ENCODE results near the gene PPCS. TPM values are rescaled to one million over a fixed set of nuclear protein-coding genes. Genes with fewer than 3 reads are reported as not detected.

Gene PPCS
- total RNA-seq, 1 donor from 2014 or later, result 19.8 TPM

GRCh38 chr1:42424201-42424600 is 32.1 kb upstream of the PPCS start:
- H3K4me3 ChIP-seq (ENCODE audit: low read length in 3 of 3), result no peak overlapping the region
- H3K36me3 ChIP-seq (ENCODE audit: control insufficient read depth in 3 of 3, insufficient read depth in 3 of 3, low read length in 3 of 3), result no peaks in the 10 kb centered on the region
- H3K9ac ChIP-seq (ENCODE audit: low read depth in 1 of 3, low read length in 3 of 3), result no peak overlapping the region
- peaks cover 0 to 3% (median 0%) of the 10 kb centered on the region in 3 donors for H3K27me3 ChIP-seq (ENCODE audit: control insufficient read depth in 3 of 3, insufficient read depth in 3 of 3, low read length in 3 of 3)
- no peaks in the 10 kb centered on the region for H3K9me3 ChIP-seq (ENCODE audit: control insufficient read depth in 3 of 3, low read length in 3 of 3)
- H3K27ac ChIP-seq (ENCODE audit: low read depth, low read length), result no peak overlapping the region
- peaks cover 7 to 25% (median 13%) of the 10 kb centered on the region in 3 donors for H3K4me1 ChIP-seq (ENCODE audit: control insufficient read depth in 3 of 3, insufficient read depth in 3 of 3, low read length in 3 of 3)

DNA sequence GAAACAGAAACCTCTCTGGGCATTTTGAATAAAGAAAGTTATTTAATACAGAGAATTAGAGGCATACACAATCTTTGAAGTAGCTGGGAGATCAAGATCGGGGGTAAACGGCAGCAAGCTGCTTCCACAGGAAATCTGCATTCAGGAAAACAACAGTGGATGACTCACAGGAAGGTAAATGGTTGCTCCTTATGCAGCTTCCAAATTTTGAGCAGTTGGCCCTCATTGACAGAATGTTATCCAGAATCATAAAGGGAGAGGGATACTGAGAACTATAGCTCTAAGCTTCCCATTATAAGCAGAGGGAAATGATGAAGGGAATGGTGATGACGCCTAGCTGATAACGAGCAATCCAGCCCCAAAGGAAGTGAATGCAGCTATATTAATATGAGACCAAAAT is 29.1 kb upstream of the PPCS start:
- H3K27me3 ChIP-seq (ENCODE audit: control insufficient read depth in 3 of 3, insufficient read depth in 3 of 3, low read length in 3 of 3), result no peaks in the 10 kb centered on the region
- H3K9ac ChIP-seq (ENCODE audit: low read depth in 1 of 3, low read length in 3 of 3), result no peak overlapping the region
- H3K27ac ChIP-seq (ENCODE audit: low read depth, low read length), result no peak overlapping the region
- H3K9me3 ChIP-seq (ENCODE audit: control insufficient read depth in 3 of 3, low read length in 3 of 3), result no peaks in the 10 kb centered on the region
- H3K4me1 ChIP-seq (ENCODE audit: control insufficient read depth in 3 of 3, insufficient read depth in 3 of 3, low read length in 3 of 3), result no peaks in the 10 kb centered on the region
- H3K4me3 ChIP-seq (ENCODE audit: low read length in 3 of 3), result no peak overlapping the region
- H3K36me3 ChIP-seq (ENCODE audit: control insufficient read depth in 3 of 3, insufficient read depth in 3 of 3, low read length in 3 of 3), result no peaks in the 10 kb centered on the region

- Histone ChIP-seq H3K9me3 (ENCODE audit: control insufficient read depth in 3 of 3, low read length in 3 of 3) (no peaks in the 10 kb centered on the region), H3K36me3 (ENCODE audit: control insufficient read depth in 3 of 3, insufficient read depth in 3 of 3, low read length in 3 of 3) (no peaks in the 10 kb centered on the region), H3K4me3 (ENCODE audit: low read length in 3 of 3) (no peak overlapping the region), H3K27ac (ENCODE audit: low read depth, low read length) (no peak overlapping the region), H3K9ac (ENCODE audit: low read depth in 1 of 3, low read length in 3 of 3) (no peak overlapping the region), H3K4me1 (ENCODE audit: control insufficient read depth in 3 of 3, insufficient read depth in 3 of 3, low read length in 3 of 3) (no peaks in the 10 kb centered on the region), H3K27me3 (ENCODE audit: control insufficient read depth in 3 of 3, insufficient read depth in 3 of 3, low read length in 3 of 3) (no peaks in the 10 kb centered on the region)
These were observed 26.7 kb upstream of the PPCS start for GRCh38 chr1:42429603-42430002.

DNA sequence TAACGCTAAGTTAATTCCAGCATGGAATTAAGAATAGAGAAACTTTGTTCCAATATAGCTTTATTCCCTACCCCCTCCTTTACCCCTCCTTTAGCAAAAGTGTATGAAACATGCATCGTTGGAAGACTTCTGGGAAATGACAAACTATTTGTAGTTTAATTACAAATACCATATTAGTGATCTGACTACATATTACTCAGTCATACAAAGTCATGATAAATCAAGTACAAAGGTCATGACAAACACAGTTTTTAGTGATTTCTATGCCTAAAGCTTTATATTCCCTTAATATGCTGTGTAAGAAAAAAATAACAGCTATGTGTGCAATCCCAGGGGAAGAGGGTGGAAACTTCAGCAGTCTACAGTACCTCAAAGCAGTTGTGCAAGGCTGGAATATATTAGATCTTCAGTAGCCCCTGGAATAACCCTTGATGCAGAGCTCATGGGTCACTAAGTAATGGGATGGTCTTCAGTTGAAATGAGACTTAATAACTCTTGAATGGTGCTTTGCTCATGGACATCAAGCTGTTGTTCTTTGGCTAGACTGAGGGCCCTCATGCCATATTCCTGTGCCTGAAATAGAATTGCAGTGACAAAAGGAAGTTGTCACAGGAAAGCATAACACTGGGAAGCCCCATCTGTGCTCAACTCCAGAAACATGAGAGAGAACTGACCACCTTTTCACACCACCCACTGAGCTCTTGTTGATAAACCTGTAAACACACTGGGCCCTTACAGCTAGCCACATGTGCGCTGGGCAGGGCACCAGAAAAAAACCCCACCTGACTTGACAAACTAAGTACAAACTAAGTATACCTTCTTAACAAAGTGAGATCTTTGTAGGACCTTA is 25.8 kb upstream of the PPCS start:
- Histone ChIP-seq H3K9ac (ENCODE audit: low read depth in 1 of 3, low read length in 3 of 3) (no peak overlapping the region), H3K4me3 (ENCODE audit: low read length in 3 of 3) (no peak overlapping the region), H3K27me3 (ENCODE audit: control insufficient read depth in 3 of 3, insufficient read depth in 3 of 3, low read length in 3 of 3) (no peaks in the 10 kb centered on the region), H3K36me3 (ENCODE audit: control insufficient read depth in 3 of 3, insufficient read depth in 3 of 3, low read length in 3 of 3) (peaks cover 0 to 7% (median 2%) of the 10 kb centered on the region in 3 donors), H3K9me3 (ENCODE audit: control insufficient read depth in 3 of 3, low read length in 3 of 3) (no peaks in the 10 kb centered on the region), H3K4me1 (ENCODE audit: control insufficient read depth in 3 of 3, insufficient read depth in 3 of 3, low read length in 3 of 3) (no peaks in the 10 kb centered on the region), H3K27ac (ENCODE audit: low read depth, low read length) (no peak overlapping the region)

DNA sequence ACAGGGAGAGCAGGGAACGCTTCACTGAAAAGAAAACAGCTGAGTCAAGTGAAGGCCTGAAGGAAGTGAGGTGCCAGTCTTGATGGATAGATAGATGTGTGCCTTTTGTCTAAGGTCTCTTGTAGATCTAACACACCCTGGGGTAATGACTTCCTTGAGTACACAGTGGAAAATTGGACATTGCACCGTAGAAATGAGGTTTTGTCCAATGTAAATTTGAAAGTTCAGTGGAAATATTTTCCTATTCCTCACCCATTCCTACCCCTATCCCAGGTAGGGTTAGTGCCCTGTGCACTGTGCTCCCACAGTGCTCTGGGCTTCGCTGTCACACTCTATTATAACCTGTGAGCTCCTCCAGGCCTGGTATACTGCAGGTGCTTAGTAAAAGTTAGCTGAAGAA is 24.8 kb upstream of the PPCS start:
- H3K4me1 ChIP-seq (ENCODE audit: control insufficient read depth in 3 of 3, insufficient read depth in 3 of 3, low read length in 3 of 3), result no peaks in the 10 kb centered on the region
- H3K9me3 ChIP-seq (ENCODE audit: control insufficient read depth in 3 of 3, low read length in 3 of 3), result no peaks in the 10 kb centered on the region
- H3K9ac ChIP-seq (ENCODE audit: low read depth in 1 of 3, low read length in 3 of 3), result no peak overlapping the region
- H3K36me3 ChIP-seq (ENCODE audit: control insufficient read depth in 3 of 3, insufficient read depth in 3 of 3, low read length in 3 of 3), result peaks cover 0 to 8% (median 2%) of the 10 kb centered on the region in 3 donors
- no peak overlapping the region for H3K4me3 ChIP-seq (ENCODE audit: low read length in 3 of 3)
- H3K27ac ChIP-seq (ENCODE audit: low read depth, low read length), result no peak overlapping the region
- H3K27me3 ChIP-seq (ENCODE audit: control insufficient read depth in 3 of 3, insufficient read depth in 3 of 3, low read length in 3 of 3), result no peaks in the 10 kb centered on the region

GRCh38 chr1:42432714-42433113 is 23.6 kb upstream of the PPCS start:
- H3K4me1 ChIP-seq (ENCODE audit: control insufficient read depth in 3 of 3, insufficient read depth in 3 of 3, low read length in 3 of 3), result no peaks in the 10 kb centered on the region
- H3K9ac ChIP-seq (ENCODE audit: low read depth in 1 of 3, low read length in 3 of 3), result no peak overlapping the region
- H3K27me3 ChIP-seq (ENCODE audit: control insufficient read depth in 3 of 3, insufficient read depth in 3 of 3, low read length in 3 of 3), result no peaks in the 10 kb centered on the region
- H3K4me3 ChIP-seq (ENCODE audit: low read length in 3 of 3), result no peak overlapping the region
- H3K27ac ChIP-seq (ENCODE audit: low read depth, low read length), result no peak overlapping the region
- peaks cover 0 to 8% (median 2%) of the 10 kb centered on the region in 3 donors for H3K36me3 ChIP-seq (ENCODE audit: control insufficient read depth in 3 of 3, insufficient read depth in 3 of 3, low read length in 3 of 3)
- no peaks in the 10 kb centered on the region for H3K9me3 ChIP-seq (ENCODE audit: control insufficient read depth in 3 of 3, low read length in 3 of 3)

- H3K27me3 ChIP-seq (ENCODE audit: control insufficient read depth in 3 of 3, insufficient read depth in 3 of 3, low read length in 3 of 3), result no peaks in the 10 kb centered on the region
- no peaks in the 10 kb centered on the region for H3K9me3 ChIP-seq (ENCODE audit: control insufficient read depth in 3 of 3, low read length in 3 of 3)
- H3K4me1 ChIP-seq (ENCODE audit: control insufficient read depth in 3 of 3, insufficient read depth in 3 of 3, low read length in 3 of 3), result no peaks in the 10 kb centered on the region
- no peak overlapping the region for H3K27ac ChIP-seq (ENCODE audit: low read depth, low read length)
- H3K4me3 ChIP-seq (ENCODE audit: low read length in 3 of 3), result no peak overlapping the region
- H3K36me3 ChIP-seq (ENCODE audit: control insufficient read depth in 3 of 3, insufficient read depth in 3 of 3, low read length in 3 of 3), result peaks cover 0 to 8% (median 2%) of the 10 kb centered on the region in 3 donors
- no peak overlapping the region for H3K9ac ChIP-seq (ENCODE audit: low read depth in 1 of 3, low read length in 3 of 3)
These were observed 23.0 kb upstream of the PPCS start for GRCh38 chr1:42433369-42433768.

GRCh38 chr1:42434340-42434739 is 22.0 kb upstream of the PPCS start:
- Histone ChIP-seq H3K4me3 (ENCODE audit: low read length in 3 of 3) (no peak overlapping the region), H3K27me3 (ENCODE audit: control insufficient read depth in 3 of 3, insufficient read depth in 3 of 3, low read length in 3 of 3) (no peaks in the 10 kb centered on the region), H3K9ac (ENCODE audit: low read depth in 1 of 3, low read length in 3 of 3) (no peak overlapping the region), H3K4me1 (ENCODE audit: control insufficient read depth in 3 of 3, insufficient read depth in 3 of 3, low read length in 3 of 3) (no peaks in the 10 kb centered on the region), H3K36me3 (ENCODE audit: control insufficient read depth in 3 of 3, insufficient read depth in 3 of 3, low read length in 3 of 3) (peaks cover 0 to 8% (median 2%) of the 10 kb centered on the region in 3 donors), H3K9me3 (ENCODE audit: control insufficient read depth in 3 of 3, low read length in 3 of 3) (no peaks in the 10 kb centered on the region), H3K27ac (ENCODE audit: low read depth, low read length) (no peak overlapping the region)

DNA sequence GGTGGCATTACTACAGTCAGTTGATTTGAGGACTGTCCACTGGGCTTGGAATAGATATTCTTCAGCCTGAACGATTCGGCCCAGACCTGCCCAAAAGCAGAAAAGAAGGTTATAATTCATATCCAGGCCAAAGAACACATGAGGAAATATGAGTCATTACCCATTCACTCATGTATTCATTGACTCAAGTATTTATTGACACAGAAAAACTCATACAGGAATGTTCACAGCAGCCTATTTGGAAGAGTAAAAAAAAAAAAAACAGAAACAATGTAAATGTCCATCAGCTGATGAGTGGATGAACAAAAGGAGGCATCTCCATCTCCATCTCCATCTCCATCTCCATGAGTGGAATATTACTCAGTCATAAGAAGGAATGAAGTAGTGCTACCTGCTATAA is 16.4 kb upstream of the PPCS start:
- H3K9ac ChIP-seq (ENCODE audit: low read depth in 1 of 3, low read length in 3 of 3), result no peak overlapping the region
- H3K36me3 ChIP-seq (ENCODE audit: control insufficient read depth in 3 of 3, insufficient read depth in 3 of 3, low read length in 3 of 3), result peaks cover 0 to 7% (median 2%) of the 10 kb centered on the region in 3 donors
- H3K27ac ChIP-seq (ENCODE audit: low read depth, low read length), result no peak overlapping the region
- H3K27me3 ChIP-seq (ENCODE audit: control insufficient read depth in 3 of 3, insufficient read depth in 3 of 3, low read length in 3 of 3), result no peaks in the 10 kb centered on the region
- no peaks in the 10 kb centered on the region for H3K9me3 ChIP-seq (ENCODE audit: control insufficient read depth in 3 of 3, low read length in 3 of 3)
- H3K4me1 ChIP-seq (ENCODE audit: control insufficient read depth in 3 of 3, insufficient read depth in 3 of 3, low read length in 3 of 3), result no peaks in the 10 kb centered on the region
- H3K4me3 ChIP-seq (ENCODE audit: low read length in 3 of 3), result no peak overlapping the region

DNA sequence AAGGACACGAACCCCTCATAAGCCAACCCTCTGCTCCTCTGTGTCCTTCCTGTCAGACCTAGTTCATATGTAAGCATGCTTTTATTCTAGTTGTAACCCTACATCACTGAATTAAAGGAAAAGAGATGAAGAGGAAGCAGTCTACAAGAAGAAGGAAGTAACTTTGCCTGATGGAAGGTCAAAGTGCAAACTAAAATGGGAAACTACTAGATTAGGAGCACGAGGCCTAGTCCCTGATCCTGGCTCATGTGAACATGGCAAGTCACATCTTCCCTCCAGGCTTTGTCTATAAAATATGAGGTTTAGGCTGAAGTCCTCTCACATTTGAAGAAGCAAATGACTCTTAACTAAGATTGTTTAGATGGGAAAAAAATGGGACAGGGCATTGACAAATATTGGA is 13.7 kb upstream of the PPCS start:
- no peak overlapping the region for H3K27ac ChIP-seq (ENCODE audit: low read depth, low read length)
- no peaks in the 10 kb centered on the region for H3K9me3 ChIP-seq (ENCODE audit: control insufficient read depth in 3 of 3, low read length in 3 of 3)
- H3K9ac ChIP-seq (ENCODE audit: low read depth in 1 of 3, low read length in 3 of 3), result no peak overlapping the region
- no peak overlapping the region for H3K4me3 ChIP-seq (ENCODE audit: low read length in 3 of 3)
- no peaks in the 10 kb centered on the region for H3K27me3 ChIP-seq (ENCODE audit: control insufficient read depth in 3 of 3, insufficient read depth in 3 of 3, low read length in 3 of 3)
- H3K4me1 ChIP-seq (ENCODE audit: control insufficient read depth in 3 of 3, insufficient read depth in 3 of 3, low read length in 3 of 3), result no peaks in the 10 kb centered on the region
- no peaks in the 10 kb centered on the region for H3K36me3 ChIP-seq (ENCODE audit: control insufficient read depth in 3 of 3, insufficient read depth in 3 of 3, low read length in 3 of 3)
